GM23248 (cell line): ENCODE results near the gene MME. TPM values are rescaled to one million over a fixed set of nuclear protein-coding genes. Genes with fewer than 3 reads are reported as not detected.

Experiments used
- DNase-seq: peaks from one replicate; pipeline ENCODE4 v3.0.0-alpha.2; 2015
- H2AFZ ChIP-seq: fragments of 200-600 bp; sonication (generic); 2 replicates; pipeline ENCODE4 v1.6.1; 2016; ENCODE audit warnings: antibody characterized with exemption
- H3F3A ChIP-seq: fragments of 200-600 bp; sonication (generic); 2 replicates; pipeline ENCODE4 v1.6.1; 2016; ENCODE audit warnings: mild to moderate bottlenecking, antibody characterized with exemption, mixed run types; ENCODE audit not compliant: insufficient read depth
- H3K27ac ChIP-seq: fragments of 200-600 bp; sonication (generic); 2 replicates; pipeline ENCODE4 v1.5.1; 2016; ENCODE audit warnings: mild to moderate bottlenecking
- H3K27me3 ChIP-seq: fragments of 200-600 bp; sonication (generic); replicated peaks from 2 replicates; pipeline ENCODE4 v1.6.1; 2016; ENCODE audit warnings: mild to moderate bottlenecking; ENCODE audit not compliant: insufficient read depth
- H3K36me3 ChIP-seq: fragments of 200-600 bp; sonication (generic); 2 replicates; pipeline ENCODE4 v1.6.1; 2016; ENCODE audit warnings: low read depth, mild to moderate bottlenecking
- H3K4me1 ChIP-seq: fragments of 200-600 bp; sonication (generic); 2 replicates; pipeline ENCODE4 v1.6.1; 2016; ENCODE audit warnings: mild to moderate bottlenecking; ENCODE audit not compliant: insufficient read depth
- H3K4me2 ChIP-seq: fragments of 200-600 bp; sonication (generic); one replicate; pipeline ENCODE4 v1.6.1; 2016; ENCODE audit warnings: mild to moderate bottlenecking; ENCODE audit not compliant: unreplicated experiment
- H3K4me3 ChIP-seq: fragments of 200-600 bp; sonication (generic); 2 replicates; pipeline ENCODE4 v1.5.1; 2016; ENCODE audit warnings: mild to moderate bottlenecking
- H3K79me2 ChIP-seq: fragments of 200-600 bp; sonication (generic); 2 replicates; pipeline ENCODE4 v1.6.1; 2016; ENCODE audit warnings: mild to moderate bottlenecking; ENCODE audit not compliant: insufficient read depth
- H3K9ac ChIP-seq: fragments of 200-600 bp; sonication (generic); 2 replicates; pipeline ENCODE4 v1.6.1; 2016; ENCODE audit warnings: mild to moderate bottlenecking
- H3K9me2 ChIP-seq: fragments of 200-600 bp; sonication (generic); 2 replicates; pipeline ENCODE4 v1.6.1; 2016; ENCODE audit warnings: mixed run types, mild to moderate bottlenecking, moderate library complexity; ENCODE audit not compliant: insufficient read depth
- H3K9me3 ChIP-seq: fragments of 200-600 bp; sonication (generic); one replicate; pipeline ENCODE4 v1.6.1; 2017; ENCODE audit warnings: low read depth
- H4K20me1 ChIP-seq: fragments of 200-600 bp; sonication (generic); 2 replicates; pipeline ENCODE4 v1.6.0; 2016; ENCODE audit not compliant: insufficient read depth
- EZH2 ChIP-seq: fragments of 200-600 bp; sonication (generic); IDR thresholded peaks from 2 replicates; pipeline ENCODE4 v1.6.1; 2018; ENCODE audit warnings: antibody characterized with exemption, mild to moderate bottlenecking; ENCODE audit not compliant: insufficient read depth, poor library complexity, severe bottlenecking
- EZH2phosphoT487 ChIP-seq: fragments of 200-600 bp; sonication (generic); IDR thresholded peaks from 2 replicates; pipeline ENCODE4 v1.6.1; 2018; ENCODE audit warnings: antibody characterized with exemption, moderate library complexity, mild to moderate bottlenecking, low read depth; ENCODE audit not compliant: insufficient read depth
- WGBS, 2 experiments: methylation state at CpG; one replicate each; pipeline ENCODE4 v1.1.6; 2015 to 2017; ENCODE audit warnings: low lambda C conversion rate in 2 of 2, low coverage in 1 of 2; ENCODE audit errors: missing lambda C conversion rate in 2 of 2; 5-methylcytosine and 5-hydroxymethylcytosine counted together
- in situ Hi-C: fragments of 300-500 bp; cut with MboI; formaldehyde crosslinking; loops from 2 replicates; pipeline ENCODE4 v1.15.0; 2020
- polyA plus RNA-seq: library from polyadenylated mRNA; unstranded; fragments of >200 nt; fragmentation: Nextera tagmentation; extraction: Ambion mirVana; gene quantifications from 2 replicates; pipeline ENCODE4 v1.2.1, GENCODE V29; 2016
- total RNA-seq: library from RNA; depleted of rRNA; stranded (reverse); fragments of >200 nt; shearing (Covaris generic); gene quantifications from 2 replicates; pipeline ENCODE4 v1.2.3, GENCODE V29; 2014

Gene MME
- total and polyA plus RNA-seq, 2 experiments from 2014 or later = 88.5 to 204 TPM

DNA sequence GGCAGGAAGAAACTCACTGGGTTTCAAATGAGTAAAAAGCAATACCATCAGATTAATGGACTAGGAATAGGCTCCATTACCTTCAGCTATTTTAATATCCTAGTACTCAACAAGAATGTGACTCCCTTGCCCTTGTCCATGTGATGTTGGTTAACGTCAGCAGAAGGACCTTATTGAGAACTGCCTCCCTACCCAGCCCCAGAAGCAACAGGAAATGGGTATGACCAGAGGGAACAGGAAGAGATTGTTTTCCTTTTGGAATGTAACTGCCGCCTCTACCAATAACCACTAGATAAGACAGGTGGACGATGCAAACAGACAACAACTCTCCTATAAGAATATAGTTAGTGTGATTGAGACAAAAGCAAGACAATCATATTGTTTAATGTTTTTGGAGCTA, 10.4 kb upstream of the MME start:
- H3K4me2 ChIP-seq = peak overlapping the region; percentile 40
- H3K36me3 ChIP-seq = no peaks in the 10 kb centered on the region
- H3F3A ChIP-seq = peaks cover 48% of the 10 kb centered on the region
- WGBS, 2 experiments = 71 to 83% methylated on average over 3 of the region's 3 CpGs
- H3K9me3 ChIP-seq = no peaks in the 10 kb centered on the region
- no peaks in the 10 kb centered on the region for H4K20me1 ChIP-seq
- TF ChIP-seq EZH2phosphoT487 = no peak
- no peak for TF ChIP-seq EZH2
- H3K4me3 ChIP-seq = no peak overlapping the region
- H3K4me1 ChIP-seq = peaks cover 41% of the 10 kb centered on the region
- peak overlapping the region; percentile 84 for H3K27ac ChIP-seq
- no peak overlapping the region for H3K9ac ChIP-seq
- H3K79me2 ChIP-seq = no peaks in the 10 kb centered on the region
- H3K9me2 ChIP-seq = no peaks in the 10 kb centered on the region
- no peaks in the 10 kb centered on the region for H3K27me3 ChIP-seq
- H2AFZ ChIP-seq = peak overlapping the region; percentile 18; the same call in 1 of the 2 replicates
- no peak for DNase-seq
- in situ Hi-C loops = no loop called here

DNA sequence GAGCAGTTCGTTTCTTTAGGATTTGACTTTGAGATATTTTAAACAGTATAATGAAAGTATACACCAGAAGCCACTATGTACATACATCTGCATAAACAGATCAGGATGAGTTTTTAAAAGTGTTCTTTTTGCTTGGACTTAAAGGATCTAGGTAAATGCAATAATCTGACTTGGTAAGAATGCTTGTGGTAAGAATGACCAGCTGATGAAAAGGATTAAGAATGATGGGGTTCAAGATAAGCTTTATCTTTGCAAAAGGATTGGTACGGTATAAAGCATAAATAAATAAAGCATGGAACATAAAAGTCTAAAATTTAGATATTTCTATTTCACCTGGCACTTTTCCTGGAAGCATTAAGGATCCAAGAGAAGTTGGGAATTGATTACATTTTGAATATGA, 9.8 kb upstream of the MME start:
- no peak for DNase-seq
- Histone ChIP-seq H3K9me3 (no peaks in the 10 kb centered on the region), H2AFZ (no peak overlapping the region), H3K27ac (peak overlapping the region; percentile 84), H3K4me2 (peak overlapping the region; percentile 40), H3K4me3 (no peak overlapping the region), H3K79me2 (no peaks in the 10 kb centered on the region), H3K9me2 (no peaks in the 10 kb centered on the region), H3K36me3 (no peaks in the 10 kb centered on the region), H3K9ac (peak overlapping the region; percentile 59), H3K27me3 (no peaks in the 10 kb centered on the region), H4K20me1 (no peaks in the 10 kb centered on the region), H3K4me1 (peaks cover 36% of the 10 kb centered on the region), H3F3A (peaks cover 43% of the 10 kb centered on the region)
- WGBS, 2 experiments = 62 to 69% methylated on average over 2 of the region's 2 CpGs
- TF ChIP-seq EZH2 = no peak
- in situ Hi-C loops = no loop called here

DNA sequence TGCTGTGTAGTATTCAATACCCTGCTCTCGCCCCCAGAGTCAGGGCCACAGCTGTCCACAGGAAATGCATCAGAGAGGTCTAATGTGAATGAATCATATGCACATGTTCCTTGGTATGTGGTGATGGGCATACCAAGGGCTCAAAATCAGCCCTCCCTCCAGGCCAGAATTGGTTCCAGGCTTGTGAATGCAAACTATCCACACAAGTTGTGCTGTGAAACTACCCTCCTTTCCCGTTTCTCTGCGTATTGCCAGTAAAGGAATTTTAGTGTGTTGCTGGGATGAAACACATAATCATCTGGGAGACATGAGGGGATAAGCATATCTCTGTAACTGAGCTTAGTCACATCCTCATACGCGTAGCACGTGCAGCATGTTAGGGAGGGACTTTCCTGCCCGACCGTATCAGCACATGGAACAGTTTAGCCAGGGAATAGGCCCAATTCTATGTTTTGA, 9.2 kb upstream of the MME start:
- peaks cover 29% of the 10 kb centered on the region for H3K4me1 ChIP-seq
- peak; percentile 94 for DNase-seq
- H3K9ac ChIP-seq = peak overlapping the region; percentile 59
- TF ChIP-seq EZH2phosphoT487 = no peak
- TF ChIP-seq EZH2 = no peak
- H3K27me3 ChIP-seq = no peaks in the 10 kb centered on the region
- H4K20me1 ChIP-seq = no peaks in the 10 kb centered on the region
- H3F3A ChIP-seq = peaks cover 36% of the 10 kb centered on the region
- no peaks in the 10 kb centered on the region for H3K9me3 ChIP-seq
- H3K4me3 ChIP-seq = no peak overlapping the region
- H3K79me2 ChIP-seq = no peaks in the 10 kb centered on the region
- peak overlapping the region; percentile 84 for H3K27ac ChIP-seq
- no peaks in the 10 kb centered on the region for H3K9me2 ChIP-seq
- in situ Hi-C loops = no loop called here
- H3K36me3 ChIP-seq = no peaks in the 10 kb centered on the region
- peak overlapping the region; percentile 58 for H2AFZ ChIP-seq
- peak overlapping the region; percentile 40 for H3K4me2 ChIP-seq
- WGBS, 2 experiments = 0 to 1% methylated on average over 8 of the region's 8 CpGs

DNA sequence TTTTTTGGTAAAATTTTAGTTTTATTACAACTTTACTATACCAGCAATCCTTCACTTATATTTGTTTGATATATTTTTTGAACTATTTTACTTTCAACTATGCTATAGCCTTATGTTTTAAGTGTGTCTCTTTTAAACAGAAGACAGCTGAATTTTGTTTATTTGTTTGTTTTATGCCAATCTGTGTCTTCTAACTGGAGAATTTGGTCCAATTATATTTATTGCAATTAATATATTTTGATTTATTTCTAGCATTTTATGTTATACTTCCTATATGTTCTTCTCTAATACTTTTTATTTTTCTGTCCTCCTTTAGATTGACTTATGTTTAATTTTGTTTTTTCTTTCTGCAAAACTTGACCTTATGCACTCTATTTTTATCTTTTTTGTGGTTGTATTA, 4.9 kb upstream of the MME start:
- Histone ChIP-seq H3K4me3 (no peak overlapping the region), H4K20me1 (no peaks in the 10 kb centered on the region), H3F3A (peaks cover 24% of the 10 kb centered on the region), H3K36me3 (no peaks in the 10 kb centered on the region), H3K79me2 (peaks cover 4% of the 10 kb centered on the region), H3K4me1 (peaks cover 11% of the 10 kb centered on the region), H2AFZ (no peak overlapping the region), H3K9me2 (no peaks in the 10 kb centered on the region), H3K27ac (no peak overlapping the region), H3K9me3 (no peaks in the 10 kb centered on the region), H3K4me2 (no peak overlapping the region), H3K27me3 (no peaks in the 10 kb centered on the region), H3K9ac (no peak overlapping the region)
- in situ Hi-C loops = loop anchor here (25.0 kb wide), 1 partner anchor 313 kb away; no protein-coding TSS in a partner anchor
- no peak for DNase-seq
- no peak for TF ChIP-seq EZH2
- no peak for TF ChIP-seq EZH2phosphoT487

DNA sequence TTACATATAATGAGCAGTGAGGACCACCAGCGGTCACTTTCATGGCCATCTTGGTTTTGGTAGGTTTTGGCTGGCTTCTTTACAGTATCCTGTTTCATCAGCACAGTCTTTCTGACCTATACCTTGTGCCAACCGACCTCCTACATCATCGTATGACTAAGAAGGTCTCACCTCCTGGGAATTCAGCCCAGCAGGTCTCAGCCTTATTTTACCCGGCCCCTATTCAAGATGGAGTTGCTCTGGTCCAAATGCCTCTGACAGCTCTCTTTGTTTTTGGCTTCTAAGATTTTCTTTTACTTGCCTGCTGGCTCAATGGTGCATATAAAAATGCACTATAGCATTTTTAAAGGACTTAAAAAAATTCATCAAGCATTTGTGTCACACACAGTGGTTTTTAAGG, 3.2 kb upstream of the MME start:
- Histone ChIP-seq H4K20me1 (no peaks in the 10 kb centered on the region), H3K9ac (no peak overlapping the region), H3K9me3 (no peaks in the 10 kb centered on the region), H3K4me3 (no peak overlapping the region), H3K27me3 (no peaks in the 10 kb centered on the region), H2AFZ (no peak overlapping the region), H3K4me1 (0 out of 2 replicates have a peak, but pooled peaks cover 10% of the 10 kb centered on the region), H3K79me2 (peaks cover 21% of the 10 kb centered on the region), H3K36me3 (no peaks in the 10 kb centered on the region), H3F3A (peaks cover 13% of the 10 kb centered on the region; the same call in 1 of the 2 replicates), H3K27ac (no peak overlapping the region), H3K4me2 (no peak overlapping the region), H3K9me2 (no peaks in the 10 kb centered on the region)
- in situ Hi-C loops = loop anchor here (25.0 kb wide), 1 partner anchor 315 kb away; no protein-coding TSS in a partner anchor
- DNase-seq = no peak
- TF ChIP-seq EZH2phosphoT487 (no peak), EZH2 (no peak)
- WGBS, 2 experiments = 90 to 100% methylated on average over 4 of the region's 4 CpGs
